ENCODE measurements around the gene CLEC4M. TPM values are rescaled to one million over a fixed set of nuclear protein-coding genes. Genes with fewer than 3 reads are reported as not detected.
"Not testable (repeated sequence)": the region's sequence is repeated elsewhere in the genome, so short reads cannot be mapped to it uniquely, and the experiment has no call there.

The CLEC4M gene
- total and polyA plus RNA-seq, 2 experiments from 2014 or later, result not detected

GRCh38 chr19:7744871-7745650, 18.0 kb upstream of the CLEC4M start:
- DNase-seq (ENCODE audit: low spot score) (no peak), ATAC-seq (no peak)
- peaks cover 9% of the 10 kb centered on the region for H3K27me3 Mint-ChIP-seq (ENCODE audit: insufficient read depth, low read depth, poor library complexity)
- no peak overlapping the region for H3K4me3 Mint-ChIP-seq
- no peaks in the 10 kb centered on the region for H4K20me1 ChIP-seq (replicated peaks; ENCODE audit: insufficient read depth)
- H3K4me3 ChIP-seq, result no peak overlapping the region
- H3K27ac Mint-ChIP-seq, result no peak overlapping the region
- no peaks in the 10 kb centered on the region for H3F3A ChIP-seq (replicated peaks; ENCODE audit: low read depth)
- TF ChIP-seq ZNF462 (CRISPR knock-in tag; IDR thresholded peaks at IDR 0.05), result no peak
- TF ChIP-seq STAT1 (IDR thresholded peaks at IDR 0.05; ENCODE audit: unreplicated experiment), result no peak
- no peak for TF ChIP-seq CREB1 (CRISPR knock-in tag; IDR thresholded peaks at IDR 0.05; ENCODE audit: low read depth)
- TF ChIP-seq EZH2phosphoT487 (IDR thresholded peaks at IDR 0.05; ENCODE audit: unreplicated experiment), result no peak
- no peak for TF ChIP-seq CTCF (conservative IDR thresholded peaks at IDR 0.05; ENCODE audit: low read depth in 2 of 2)
- TF ChIP-seq REST (IDR thresholded peaks at IDR 0.05; ENCODE audit: unreplicated experiment), result no peak
- no peak for TF ChIP-seq EZH2 (IDR thresholded peaks at IDR 0.05; ENCODE audit: low read depth, unreplicated experiment)
- TF ChIP-seq NANOG (IDR thresholded peaks at IDR 0.05; ENCODE audit: borderline replicate concordance), result no peak
- TF ChIP-seq ZNF114 (CRISPR knock-in tag; IDR thresholded peaks at IDR 0.05), result no peak
- H3K36me3 ChIP-seq (ENCODE audit: insufficient read depth), result no peaks in the 10 kb centered on the region
- H3K27ac ChIP-seq (ENCODE audit: low read depth), result no peak overlapping the region
- no peak overlapping the region for H3K4me2 ChIP-seq
- H3K79me2 ChIP-seq (replicated peaks; ENCODE audit: insufficient read depth), result no peaks in the 10 kb centered on the region
- H3K9me2 ChIP-seq (ENCODE audit: insufficient read depth), result 0 out of 2 replicates have a peak, but pooled peaks cover 2% of the 10 kb centered on the region
- peaks cover 18% of the 10 kb centered on the region for H3K4me1 Mint-ChIP-seq
- H3K27me3 ChIP-seq (ENCODE audit: insufficient read depth), result no peaks in the 10 kb centered on the region
- no peak overlapping the region for H2AFZ ChIP-seq
- peaks cover 12% of the 10 kb centered on the region; the same call in 1 of the 2 replicates for H3K4me1 ChIP-seq (ENCODE audit: insufficient read depth)
- peaks cover 4% of the 10 kb centered on the region; the same call in 2 of the 3 replicates for H3K36me3 Mint-ChIP-seq (ENCODE audit: low read depth)
- peaks cover 7% of the 10 kb centered on the region for H3K9me3 Mint-ChIP-seq

GRCh38 chr19:7746306-7746705, 16.7 kb upstream of the CLEC4M start:
- not testable (repeated sequence) for H3K36me3 Mint-ChIP-seq (ENCODE audit: low read depth); H4K20me1 ChIP-seq (replicated peaks; ENCODE audit: insufficient read depth); H3K4me2 ChIP-seq; H3K27me3 ChIP-seq (ENCODE audit: insufficient read depth); H3F3A ChIP-seq (replicated peaks; ENCODE audit: low read depth); H3K79me2 ChIP-seq (replicated peaks; ENCODE audit: insufficient read depth); H3K4me3 ChIP-seq; H3K27ac ChIP-seq (ENCODE audit: low read depth); H3K27ac Mint-ChIP-seq; H3K9me2 ChIP-seq (ENCODE audit: insufficient read depth); H3K27me3 Mint-ChIP-seq (ENCODE audit: insufficient read depth, low read depth, poor library complexity); H2AFZ ChIP-seq; H3K36me3 ChIP-seq (ENCODE audit: insufficient read depth); ATAC-seq; DNase-seq (ENCODE audit: low spot score); H3K4me3 Mint-ChIP-seq
- peaks cover 20% of the 10 kb centered on the region for H3K4me1 Mint-ChIP-seq
- peaks cover 16% of the 10 kb centered on the region for H3K9me3 Mint-ChIP-seq
- H3K4me1 ChIP-seq (ENCODE audit: insufficient read depth), result peaks cover 12% of the 10 kb centered on the region; the same call in 1 of the 2 replicates

All from GM23338 (cell line).